Testis (tissue), 3 donors: Measurements from ENCODE around the gene RTKN. TPM values are rescaled to one million over a fixed set of nuclear protein-coding genes. Genes with fewer than 3 reads are reported as not detected.
"Not testable (repeated sequence)": the region's sequence is repeated elsewhere in the genome, so short reads cannot be mapped to it uniquely, and the experiment has no call there.

Experiments used
- DNase-seq: peaks from one replicate; pipeline ENCODE4 v3.0.0-alpha.2; 2019
- H3K27ac ChIP-seq, 2 donors: fragments of 200-600 bp; sonication (generic); one replicate each; pipeline ENCODE4 v1.5.1; 2019
- H3K27me3 ChIP-seq: fragments of 200-600 bp; sonication (generic); one replicate; pipeline ENCODE4 v1.5.1; 2019
- H3K36me3 ChIP-seq: fragments of 200-600 bp; sonication (generic); one replicate; pipeline ENCODE4 v1.5.1; 2017; ENCODE audit warnings: low read depth; ENCODE audit errors: missing control alignments
- H3K4me1 ChIP-seq: fragments of 200-600 bp; sonication (generic); one replicate; pipeline ENCODE4 v1.5.1; 2019
- H3K4me3 ChIP-seq, 2 donors: fragments of 200-600 bp; sonication (generic); one replicate each; pipeline ENCODE4 v1.5.1; 2017 to 2019
- H3K9me3 ChIP-seq: fragments of 200-600 bp; sonication (generic); one replicate; pipeline ENCODE4 v1.5.1; 2017
- CTCF ChIP-seq, 3 experiments: fragments of 450-650 bp in 2 of 3; fragments of 200-600 bp in 1 of 3; sonication (generic) in 1 of 3; IDR thresholded peaks; one replicate each; pipeline ENCODE4 v1.5.1; 2016 to 2019; ENCODE audit warnings: antibody characterized with exemption in 3 of 3, mild to moderate bottlenecking in 2 of 3, moderate library complexity in 1 of 3
- POLR2A ChIP-seq: fragments of 450-650 bp; IDR thresholded peaks from one replicate; pipeline ENCODE4 v1.6.1; 2017; ENCODE audit warnings: antibody characterized with exemption, mild to moderate bottlenecking, moderate library complexity
- WGBS, 2 donors: methylation state at CpG; one replicate each; pipeline ENCODE4 v1.1.5; 2018; 5-methylcytosine and 5-hydroxymethylcytosine counted together
- intact Hi-C: fragments of 100-400 bp; cut with DNase I; formaldehyde crosslinking; loops from one replicate; pipeline ENCODE4 v1.15.1; 2023; ENCODE audit warnings: low total_unique reads
- polyA plus RNA-seq: library from polyadenylated mRNA; stranded (reverse); fragments of 350-450 nt; fragmentation: Illumina TruSeq; extraction: RNeasy Lipid Tissue Mini Kit (QIAGEN cat#74804); gene quantifications from one replicate; pipeline ENCODE4 v1.2.3, GENCODE V29; 2014; ENCODE audit warnings: low read depth, low replicate concordance; ENCODE audit not compliant: insufficient read depth
- total RNA-seq, 2 donors: library from RNA; depleted of rRNA; stranded (reverse); fragments of >200 nt; gene quantifications; one replicate each; pipeline ENCODE4 v1.2.3, GENCODE V29; 2016

Gene RTKN
- total and polyA plus RNA-seq, 3 donors from 2014 or later = 8.8 to 12.8 (median 11.1) TPM

- no peaks in the 10 kb centered on the region for H3K36me3 ChIP-seq
- no peaks in the 10 kb centered on the region for H3K4me1 ChIP-seq
- TF ChIP-seq CTCF (IDR thresholded peaks at IDR 0.05) (no peak), POLR2A (no peak)
- WGBS, 2 donors = 79 to 84% methylated on average over 5 of the region's 5 CpGs
- no peaks in the 10 kb centered on the region for H3K9me3 ChIP-seq
- H3K27me3 ChIP-seq = no peaks in the 10 kb centered on the region
- no peak for DNase-seq
- intact Hi-C loops = no loop called here
- no peak overlapping the region for H3K4me3 ChIP-seq
- H3K27ac ChIP-seq = no peak overlapping the region
Observed at GRCh38 chr2:74424139-74424992, 17.4 kb downstream of the RTKN start.

GRCh38 chr2:74423231-74424095 is 18.3 kb downstream of the RTKN start:
- no peak overlapping the region for H3K27ac ChIP-seq
- no peaks in the 10 kb centered on the region for H3K9me3 ChIP-seq
- H3K4me1 ChIP-seq = no peaks in the 10 kb centered on the region
- DNase-seq = no peak
- no peak for TF ChIP-seq CTCF (IDR thresholded peaks at IDR 0.05)
- TF ChIP-seq POLR2A = no peak
- no peak overlapping the region for H3K4me3 ChIP-seq
- 71 to 74% methylated on average over 9 of the region's 9 CpGs for WGBS, 2 donors
- intact Hi-C loops = no loop called here
- no peaks in the 10 kb centered on the region for H3K27me3 ChIP-seq
- no peaks in the 10 kb centered on the region for H3K36me3 ChIP-seq

GRCh38 chr2:74421221-74421870 is 20.4 kb downstream of the RTKN start, which contains the start of the genes C2orf81 and WDR54:
Gene C2orf81, minus strand, starts transcription at chr2:74421619. Its CDS starts 59 bp downstream, at chr2:74421560.
Gene WDR54, plus strand, starts transcription at chr2:74421730. Its CDS starts 424 bp downstream, at chr2:74422154.
- no peaks in the 10 kb centered on the region for H3K27me3 ChIP-seq
- H3K4me3 ChIP-seq = peak within 1 kb of the TSS; percentile 51 to 67
- H3K27ac ChIP-seq = peak within 1 kb of the TSS in 1 of 2 donors; percentile 21
- DNase-seq = peak; percentile 91
- no peaks in the 10 kb centered on the region for H3K4me1 ChIP-seq
- no peaks in the 10 kb centered on the region for H3K9me3 ChIP-seq
- 1% methylated on average over 17 to 21 of the region's 57 CpGs for WGBS, 2 donors
- intact Hi-C loops = no loop called here
- no peak for TF ChIP-seq POLR2A
- no peak for TF ChIP-seq CTCF (IDR thresholded peaks at IDR 0.05)
- H3K36me3 ChIP-seq = no peaks in the 10 kb centered on the region

GRCh38 chr2:74420443-74421103 is 21.2 kb downstream of the RTKN start:
- H3K27ac ChIP-seq, intact Hi-C loops, H3K27me3 ChIP-seq, H3K9me3 ChIP-seq, DNase-seq, H3K36me3 ChIP-seq, H3K4me1 ChIP-seq: not testable (repeated sequence)
- peak overlapping the region in 1 of 2 donors; percentile 67 for H3K4me3 ChIP-seq
- WGBS, 2 donors = 45 to 71% methylated on average over 19 of the region's 19 CpGs
